ENCODE measurements around the gene GREB1.

Gene GREB1

DNA sequence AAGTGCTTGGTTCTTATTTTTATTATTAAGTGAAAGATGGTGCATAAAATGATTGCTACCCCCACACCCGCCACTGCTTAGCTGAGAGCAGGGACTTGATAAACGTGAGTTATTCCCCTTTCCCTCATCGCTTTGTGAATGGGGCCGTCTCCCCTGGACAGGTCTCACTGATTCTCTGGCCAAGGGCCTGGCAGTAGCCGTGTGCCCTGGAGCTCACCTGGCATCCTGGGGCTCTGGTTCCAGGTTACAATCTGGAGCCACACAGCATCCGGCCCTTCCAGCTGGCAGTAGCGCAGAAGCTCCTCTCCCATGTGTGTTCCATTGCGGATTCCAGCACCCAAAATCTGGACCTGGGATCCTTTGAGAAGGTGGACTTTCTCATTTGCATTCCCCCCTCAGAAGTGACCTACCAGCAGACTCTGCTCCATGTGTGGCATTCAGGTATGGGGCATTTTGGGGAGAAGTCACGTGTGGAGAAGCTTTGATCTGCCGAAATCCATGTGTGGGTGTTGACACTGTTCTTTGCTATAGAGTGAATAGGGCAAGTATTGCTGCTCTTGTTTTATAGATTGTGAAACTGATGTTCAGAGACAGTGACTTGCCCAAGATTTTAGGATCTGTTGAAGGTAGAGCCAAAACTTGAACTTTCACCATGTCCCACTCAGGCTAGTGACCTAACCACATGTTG lies 63.8 kb downstream of the GREB1 start:
- no peak for TF ChIP-seq CTCF (IDR thresholded peaks at IDR 0.05; ENCODE audit: low read depth, low read length)
- DNase-seq (ENCODE audit: low read depth, low spot score) = no peak
- in situ Hi-C loops (cut with HindIII; ENCODE audit: low sequenced_read_pairs) = no loop called here
- no peak overlapping the region for H3K4me3 ChIP-seq (ENCODE audit: low read depth, low read length)

- no peak overlapping the region for H3K4me3 ChIP-seq (ENCODE audit: low read depth, low read length)
- in situ Hi-C loops (cut with HindIII; ENCODE audit: low sequenced_read_pairs) = no loop called here
- DNase-seq (ENCODE audit: low read depth, low spot score) = no peak
- no peak for TF ChIP-seq CTCF (IDR thresholded peaks at IDR 0.05; ENCODE audit: low read depth, low read length)
Observed at GRCh38 chr2:11598228-11598731, 64.4 kb downstream of the GREB1 start.

DNA sequence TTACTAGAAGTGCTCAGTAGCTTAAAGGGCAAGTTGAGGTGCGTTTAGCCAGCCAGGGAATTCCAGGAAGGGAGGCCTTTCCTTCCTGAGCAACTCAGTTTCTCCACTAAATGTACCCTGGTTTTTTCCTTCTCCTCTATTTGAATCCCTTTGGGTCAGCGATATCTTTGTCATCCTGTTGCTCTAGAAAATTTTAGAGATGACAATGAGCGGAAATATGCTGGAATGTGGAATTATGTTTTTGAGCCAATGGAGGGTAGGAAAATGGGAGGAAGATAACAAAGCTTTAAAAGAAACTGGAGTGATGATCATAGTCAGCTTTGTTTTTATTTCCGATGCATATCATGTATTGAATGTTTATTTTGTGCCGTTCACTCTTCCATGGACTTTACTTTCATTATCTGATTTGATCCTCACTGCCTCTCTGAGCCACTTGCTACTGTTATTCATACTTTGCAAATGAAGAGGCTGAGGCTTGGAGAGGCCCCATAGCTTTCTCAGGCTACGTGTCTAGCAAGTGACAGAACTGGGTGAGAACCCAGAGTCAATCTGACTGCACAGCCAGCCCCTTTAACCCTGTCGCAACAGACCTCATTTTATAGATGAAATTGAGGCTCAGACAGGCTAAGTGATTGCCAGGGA lies 68.8 kb downstream of the GREB1 start:
- no peak for DNase-seq (ENCODE audit: low read depth, low spot score)
- H3K4me3 ChIP-seq (ENCODE audit: low read depth, low read length) = no peak overlapping the region
- TF ChIP-seq CTCF (IDR thresholded peaks at IDR 0.05; ENCODE audit: low read depth, low read length) = no peak
- in situ Hi-C loops (cut with HindIII; ENCODE audit: low sequenced_read_pairs) = no loop called here

GRCh38 chr2:11610624-11611242 lies 76.9 kb downstream of the GREB1 start:
- no peak for DNase-seq (ENCODE audit: low read depth, low spot score)
- no peak for TF ChIP-seq CTCF (IDR thresholded peaks at IDR 0.05; ENCODE audit: low read depth, low read length)
- H3K4me3 ChIP-seq (ENCODE audit: low read depth, low read length) = no peak overlapping the region
- in situ Hi-C loops (cut with HindIII; ENCODE audit: low sequenced_read_pairs) = no loop called here

DNA sequence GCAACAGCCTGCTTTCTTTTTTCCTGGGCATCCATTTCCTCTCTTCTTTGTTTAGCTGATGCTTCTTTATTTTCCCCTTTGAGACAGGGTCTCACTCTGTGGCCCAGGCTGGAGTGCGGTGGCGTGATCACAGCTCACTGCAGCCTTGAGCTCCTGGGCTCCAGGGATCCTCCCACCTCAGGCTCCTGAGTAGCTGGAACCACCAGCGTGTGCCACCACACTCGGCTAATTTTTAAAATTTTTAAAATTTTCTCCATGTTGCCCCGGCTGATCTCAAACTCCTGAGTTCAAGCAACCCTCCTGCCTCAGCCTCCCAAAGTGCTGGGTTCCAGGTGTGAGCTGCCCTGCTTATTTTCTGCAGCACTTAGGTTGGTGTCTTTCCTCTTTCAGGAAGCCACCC lies 77.4 kb downstream of the GREB1 start:
- DNase-seq (ENCODE audit: low read depth, low spot score) = no peak
- no peak overlapping the region for H3K4me3 ChIP-seq (ENCODE audit: low read depth, low read length)
- TF ChIP-seq CTCF (IDR thresholded peaks at IDR 0.05; ENCODE audit: low read depth, low read length) = no peak
- in situ Hi-C loops (cut with HindIII; ENCODE audit: low sequenced_read_pairs) = no loop called here

DNA sequence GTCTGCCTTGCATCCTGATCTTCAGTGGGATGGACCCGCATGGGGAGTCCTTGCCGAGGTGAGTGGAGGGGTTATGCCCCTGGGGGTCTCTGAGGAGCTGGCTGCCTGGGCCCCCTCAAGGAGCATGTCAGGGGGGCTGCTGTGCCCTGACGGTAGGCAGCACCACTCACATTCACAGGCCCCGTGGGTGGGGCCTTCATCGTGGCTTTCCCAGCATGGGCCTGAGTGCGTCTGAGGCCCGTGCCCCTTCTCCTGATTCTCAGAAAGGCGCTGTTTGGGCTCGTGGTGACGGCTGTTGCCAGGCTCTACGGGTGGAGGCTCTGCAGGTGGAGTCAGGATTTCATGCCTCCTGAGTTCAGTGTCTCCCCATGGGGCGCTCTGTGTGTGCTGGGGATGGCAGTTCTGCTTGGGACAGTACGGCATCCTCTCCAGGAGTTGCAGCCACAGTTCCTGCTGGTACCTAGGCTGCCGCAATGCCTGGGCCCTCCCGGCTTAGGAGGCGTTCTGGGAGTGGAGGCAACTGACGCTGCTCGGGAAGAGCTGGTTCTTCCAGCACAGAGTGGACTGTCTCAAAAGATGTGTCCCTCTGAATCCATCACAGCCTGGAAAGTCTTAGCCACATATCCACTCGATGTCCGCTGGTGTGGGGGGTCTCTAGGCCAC lies 78.8 kb downstream of the GREB1 start:
- no peak for TF ChIP-seq CTCF (IDR thresholded peaks at IDR 0.05; ENCODE audit: low read depth, low read length)
- DNase-seq (ENCODE audit: low read depth, low spot score) = no peak
- in situ Hi-C loops (cut with HindIII; ENCODE audit: low sequenced_read_pairs) = no loop called here
- H3K4me3 ChIP-seq (ENCODE audit: low read depth, low read length) = no peak overlapping the region
